ENCODE results near the gene TASP1.
"Not testable (repeated sequence)": the region's sequence is repeated elsewhere in the genome, so short reads cannot be mapped to it uniquely, and the experiment has no call there.

The TASP1 gene

GRCh38 chr20:13625304-13625979 is 13.3 kb downstream of the TASP1 start:
- DNase-seq, result no peak
- TF ChIP-seq GATA1 (IDR thresholded peaks at IDR 0.05; ENCODE audit: low read depth, low read length) (no peak), POLR2A (IDR thresholded peaks at IDR 0.05; ENCODE audit: low read length) (no peak)

GRCh38 chr20:13619415-13619814 is 19.3 kb downstream of the TASP1 start:
- not testable (repeated sequence) for DNase-seq

GRCh38 chr20:13618456-13618855 is 20.3 kb downstream of the TASP1 start:
- not testable (repeated sequence) for DNase-seq

- DNase-seq, result not testable (repeated sequence)
Observed at GRCh38 chr20:13617585-13617984, 21.1 kb downstream of the TASP1 start.

GRCh38 chr20:13616713-13617112 is 22.0 kb downstream of the TASP1 start:
- not testable (repeated sequence) for DNase-seq

- no peak for DNase-seq
- no peak for TF ChIP-seq POLR2A (IDR thresholded peaks at IDR 0.05; ENCODE audit: low read length)
- no peak for TF ChIP-seq GATA1 (IDR thresholded peaks at IDR 0.05; ENCODE audit: low read depth, low read length)
Observed at GRCh38 chr20:13613917-13614316, 24.8 kb downstream of the TASP1 start.

- TF ChIP-seq GATA1 (IDR thresholded peaks at IDR 0.05; ENCODE audit: low read depth, low read length) (no peak), POLR2A (IDR thresholded peaks at IDR 0.05; ENCODE audit: low read length) (no peak)
- no peak for DNase-seq
Observed at GRCh38 chr20:13611611-13612125, 27.1 kb downstream of the TASP1 start.

- peak; percentile 13 to 15 for DNase-seq
- no peak for TF ChIP-seq POLR2A (IDR thresholded peaks at IDR 0.05; ENCODE audit: low read length)
- no peak for TF ChIP-seq GATA1 (IDR thresholded peaks at IDR 0.05; ENCODE audit: low read depth, low read length)
Observed at GRCh38 chr20:13610184-13610583, 28.5 kb downstream of the TASP1 start.

- no peak for DNase-seq
- TF ChIP-seq GATA1 (IDR thresholded peaks at IDR 0.05; ENCODE audit: low read depth, low read length), result no peak
- TF ChIP-seq POLR2A (IDR thresholded peaks at IDR 0.05; ENCODE audit: low read length), result no peak
Observed at GRCh38 chr20:13608066-13608465, 30.7 kb downstream of the TASP1 start.

GRCh38 chr20:13593423-13593822 is 45.3 kb downstream of the TASP1 start:
- DNase-seq, result not testable (repeated sequence)

- no peak for TF ChIP-seq POLR2A (IDR thresholded peaks at IDR 0.05; ENCODE audit: low read length)
- TF ChIP-seq GATA1 (IDR thresholded peaks at IDR 0.05; ENCODE audit: low read depth, low read length), result no peak
- DNase-seq, result no peak
Observed at GRCh38 chr20:13588049-13588448, 50.7 kb downstream of the TASP1 start.

- TF ChIP-seq GATA1 (IDR thresholded peaks at IDR 0.05; ENCODE audit: low read depth, low read length) (no peak), POLR2A (IDR thresholded peaks at IDR 0.05; ENCODE audit: low read length) (no peak)
- DNase-seq, result no peak
Observed at GRCh38 chr20:13587370-13587769, 51.4 kb downstream of the TASP1 start.

GRCh38 chr20:13586133-13586532 is 52.6 kb downstream of the TASP1 start:
- TF ChIP-seq POLR2A (IDR thresholded peaks at IDR 0.05; ENCODE audit: low read length) (no peak), GATA1 (IDR thresholded peaks at IDR 0.05; ENCODE audit: low read depth, low read length) (no peak)
- DNase-seq, result no peak

GRCh38 chr20:13581451-13581850 is 57.3 kb downstream of the TASP1 start:
- TF ChIP-seq POLR2A (IDR thresholded peaks at IDR 0.05; ENCODE audit: low read length) (no peak), GATA1 (IDR thresholded peaks at IDR 0.05; ENCODE audit: low read depth, low read length) (no peak)
- DNase-seq, result peak; percentile 2 to 16

- TF ChIP-seq GATA1 (IDR thresholded peaks at IDR 0.05; ENCODE audit: low read depth, low read length) (no peak), POLR2A (IDR thresholded peaks at IDR 0.05; ENCODE audit: low read length) (no peak)
Observed at GRCh38 chr20:13580707-13581106, 58.0 kb downstream of the TASP1 start.

GRCh38 chr20:13574071-13574470 is 64.7 kb downstream of the TASP1 start:
- TF ChIP-seq POLR2A (IDR thresholded peaks at IDR 0.05; ENCODE audit: low read length) (no peak), GATA1 (IDR thresholded peaks at IDR 0.05; ENCODE audit: low read depth, low read length) (no peak)
- DNase-seq, result no peak

More at GRCh38 chr20:13580707-13581106, 58.0 kb downstream of the TASP1 start:
- no peak for DNase-seq

Data from erythroblast (primary cell).